A549 (cell line): Measurements from ENCODE around the gene EMILIN1. TPM values are rescaled to one million over a fixed set of nuclear protein-coding genes. Genes with fewer than 3 reads are reported as not detected.

ENCODE experiments used
- ATOH8 ChIP-seq: fragments of 250-450 bp; sonication (Bioruptor Pico); IDR thresholded peaks from 2 replicates; pipeline ENCODE4 v1.5.0; 2020; ENCODE audit warnings: low read depth, mild to moderate bottlenecking, moderate library complexity
- CBX2 ChIP-seq: fragments of 200-600 bp; sonication (generic); IDR thresholded peaks from 2 replicates; pipeline ENCODE4 v1.6.1; 2016; ENCODE audit warnings: low read depth, mild to moderate bottlenecking, borderline replicate concordance
- CEBPB ChIP-seq, 2 experiments: fragments of >200 bp in 1 of 2; sonication (Bioruptor Twin) in 1 of 2; formaldehyde crosslinking in 1 of 2; IDR thresholded peaks; 2 replicates each; pipeline ENCODE4 v1.6.1; 2012 to 2016
- CTCF ChIP-seq: fragments of >200 bp; sonication (Bioruptor Twin); formaldehyde crosslinking; IDR thresholded peaks from 3 replicates; pipeline ENCODE4 v1.5.1; 2016
- ELK1 ChIP-seq: fragments of 150-350 bp; IDR thresholded peaks from 2 replicates; pipeline ENCODE4 v1.6.1; 2014; ENCODE audit warnings: low read depth, mild to moderate bottlenecking, low read length
- GATA3 ChIP-seq: IDR thresholded peaks from 2 replicates; pipeline ENCODE4 v1.6.1; 2012; ENCODE audit warnings: borderline replicate concordance
- HES2 ChIP-seq: fragments of >200 bp; sonication (Bioruptor Twin); formaldehyde crosslinking; IDR thresholded peaks from 2 replicates; pipeline ENCODE4 v1.6.1; 2016
- JUN ChIP-seq, 2 experiments: fragments of >200 bp; sonication (Bioruptor Twin); formaldehyde crosslinking; IDR thresholded peaks; 2 replicates in 1 of 2; 3 replicates in 1 of 2; pipeline ENCODE4 v1.6.1; 2016 to 2017
- JUNB ChIP-seq: fragments of >200 bp; sonication (Bioruptor Twin); formaldehyde crosslinking; IDR thresholded peaks from 2 replicates; pipeline ENCODE4 v1.6.1; 2016
- MAFK ChIP-seq: fragments of 450-650 bp; IDR thresholded peaks from 2 replicates; pipeline ENCODE4 v1.6.1; 2014; ENCODE audit not compliant: partially characterized antibody
- NPAS2 ChIP-seq: fragments of 250-450 bp; sonication (Bioruptor Pico); IDR thresholded peaks from 2 replicates; pipeline ENCODE4 v1.8.0; 2022; ENCODE audit warnings: mild to moderate bottlenecking, moderate library complexity, borderline replicate concordance
- POLR2AphosphoS2 ChIP-seq: conservative IDR thresholded peaks from 2 replicates; pipeline ENCODE4 v1.6.1; 2012; ENCODE audit warnings: low read length, improper control_type of control experiment, inconsistent platforms
- RAD21 ChIP-seq, 2 experiments: fragments of >200 bp in 1 of 2; sonication (Bioruptor Twin) in 1 of 2; formaldehyde crosslinking in 1 of 2; IDR thresholded peaks in 1 of 2; conservative IDR thresholded peaks in 1 of 2; 2 replicates in 1 of 2; 3 replicates in 1 of 2; pipeline ENCODE4 v1.6.1; 2012 to 2018; ENCODE audit warnings: inconsistent platforms in 1 of 2
- REST ChIP-seq: fragments of 200-600 bp; sonication (generic); IDR thresholded peaks from 2 replicates; pipeline ENCODE4 v1.6.1; 2016; ENCODE audit warnings: antibody characterized with exemption, mild to moderate bottlenecking, moderate library complexity
- RFX5 ChIP-seq: fragments of 450-650 bp; IDR thresholded peaks from 2 replicates; pipeline ENCODE4 v1.7.1; 2014; ENCODE audit warnings: antibody characterized with exemption, mild to moderate bottlenecking, moderate library complexity
- USF2 ChIP-seq: fragments of 450-650 bp; IDR thresholded peaks from 2 replicates; pipeline ENCODE4 v1.6.1; 2014; ENCODE audit warnings: antibody characterized with exemption
- ZC3H11A ChIP-seq: fragments of 450-650 bp; IDR thresholded peaks from 2 replicates; pipeline ENCODE4 v1.6.1; 2014; ENCODE audit warnings: antibody characterized with exemption, mild to moderate bottlenecking
- ZFP36 ChIP-seq: fragments of 450-650 bp; IDR thresholded peaks from 2 replicates; pipeline ENCODE4 v1.6.1; 2014; ENCODE audit warnings: borderline replicate concordance; ENCODE audit not compliant: partially characterized antibody
- ZNF302 ChIP-seq: fragments of 250-450 bp; sonication (Bioruptor Pico); IDR thresholded peaks from 2 replicates; pipeline ENCODE4 v1.9.0; 2021; ENCODE audit warnings: inconsistent platforms, mild to moderate bottlenecking, moderate library complexity
- ZSCAN20 ChIP-seq: fragments of 250-450 bp; sonication (Bioruptor Pico); IDR thresholded peaks from 2 replicates; pipeline ENCODE4 v1.8.0; 2022; ENCODE audit warnings: mild to moderate bottlenecking, moderate library complexity
- polyA plus RNA-seq, 4 experiments: library from polyadenylated mRNA; depleted of rRNA in 3 of 4; stranded (reverse); fragments of >200 nt; fragmentation: RNase III in 1 of 4; extraction: RNeasy Plus Mini Kit Qiagen cat#74134 plus additional on column Dnase treatment in 1 of 4; gene quantifications; 2 replicates in 3 of 4; 3 replicates in 1 of 4; pipeline ENCODE4 v1.2.3, GENCODE V29; 2011 to 2017

Gene EMILIN1
- polyA plus RNA-seq, 2 of the 4 experiments (the other 2 are of a cell fraction): 0.13 to 0.49 TPM

- TF ChIP-seq REST (no peak), MAFK (no peak), ZFP36 (no peak), RFX5 (no peak), ZC3H11A (no peak), RAD21 (conservative IDR thresholded peaks at IDR 0.05 in 1 of 2, IDR thresholded peaks at IDR 0.05 in 1 of 2) (peak; percentile 31 to 63; a peak in 4 of 5 replicates), USF2 (no peak), ATOH8 (CRISPR knock-in tag) (no peak), CEBPB (IDR thresholded peaks at IDR 0.05) (no peak), JUN (IDR thresholded peaks at IDR 0.05) (peak in 1 of 2 experiments; percentile 53; a peak in 2 of 5 replicates), ZNF302 (no peak), CTCF (peak; percentile 98), GATA3 (no peak), ZSCAN20 (CRISPR knock-in tag) (no peak), HES2 (no peak), JUNB (no peak), ELK1 (no peak), POLR2AphosphoS2 (no peak), NPAS2 (CRISPR knock-in tag) (peak; percentile 78), CBX2 (no peak)
These were observed 7.8 kb downstream of the EMILIN1 start (continued) for GRCh38 chr2:27086090-27086723.
